ENCODE data around the gene MMP20. TPM values are rescaled to one million over a fixed set of nuclear protein-coding genes. Genes with fewer than 3 reads are reported as not detected.

MMP20 gene
- total RNA-seq, 1 experiment from 2014 or later = 0.30 TPM

- CTCF ChIA-PET = interaction anchor here (1.2 to 2.1 kb wide), 5 partner anchors 9 to 310 kb away, joined by 3 to 22 read pairs (median 3); no protein-coding TSS in a partner anchor
- Histone ChIP-seq H3K9ac (ENCODE audit: low read length) (peak overlapping the region; percentile 59), H3K79me2 (ENCODE audit: insufficient read depth, low read length) (no peaks in the 10 kb centered on the region), H3K9me3 (ENCODE audit: control insufficient read depth in 1 of 2, insufficient read depth in 1 of 2, low read depth in 1 of 2, low read length in 2 of 2) (no peaks in the 10 kb centered on the region), H2AFZ (ENCODE audit: low read depth, low read length, poor library complexity, severe bottlenecking) (peak overlapping the region; percentile 12), H3K4me2 (ENCODE audit: low read length) (peak overlapping the region; percentile 68), H3K9me2 (ENCODE audit: insufficient read depth) (no peaks in the 10 kb centered on the region), H3K27ac (ENCODE audit: low read depth, low read length) (peak overlapping the region; percentile 85), H3K4me1 (ENCODE audit: control insufficient read depth in 1 of 2, insufficient read depth in 2 of 2, low read length in 2 of 2) (peaks cover 72 to 98% of the 10 kb centered on the region in 2 experiments), H4K20me1 (ENCODE audit: insufficient read depth) (no peaks in the 10 kb centered on the region), H3K36me3 (ENCODE audit: control insufficient read depth in 1 of 2, insufficient read depth in 2 of 2, low read length in 2 of 2) (no peaks in the 10 kb centered on the region), H3K27me3 (ENCODE audit: insufficient read depth, low read length) (no peaks in the 10 kb centered on the region), H3K4me3 (replicated peaks in 1 of 2; ENCODE audit: low read depth in 1 of 2, low read length in 2 of 2) (peak overlapping the region in 1 of 2 experiments; percentile 27; a peak in 3 of 4 replicates)
- DNase-seq (ENCODE audit: low read depth, low spot score) (no peak), ATAC-seq (peak; percentile 12; the same call in 1 of the 2 replicates)
- POLR2A ChIA-PET = interaction anchor here (1.0 kb wide), 1 partner anchor 9 kb away, joined by 5 read pairs; no protein-coding TSS in a partner anchor
- RAD21 ChIA-PET (ENCODE audit: low non-redundant PET in 1 of 2, low total read pairs in 2 of 2, uncharacterized antibody in 2 of 2, unreplicated experiment in 2 of 2) = interaction anchor here (0.6 to 1.4 kb wide), 4 partner anchors 9 to 85 kb away, joined by 3 to 7 read pairs (median 4); no protein-coding TSS in a partner anchor
- BruUV-seq (replicated peaks) = TSS peak; percentile 59
- intact Hi-C loops (cut with micrococcal nuclease) = no loop called here
- no peak for TF ChIP-seq ZFX (IDR thresholded peaks at IDR 0.05)
- TF ChIP-seq FOSL1 (IDR thresholded peaks at IDR 0.05; ENCODE audit: low read depth) = peak; percentile 21; the same call in 1 of the 2 replicates
Observed at GRCh38 chr11:102603576-102603975, 21.6 kb downstream of the MMP20 start.

GRCh38 chr11:102603091-102603490, 22.0 kb downstream of the MMP20 start:
- ATAC-seq (peak; percentile 68), DNase-seq (ENCODE audit: low read depth, low spot score) (peak; percentile 92)
- ChIA-PET RAD21 (ENCODE audit: low non-redundant PET in 1 of 2, low total read pairs in 2 of 2, uncharacterized antibody in 2 of 2, unreplicated experiment in 2 of 2) (interaction anchor here (0.6 to 1.4 kb wide), 4 partner anchors 10 to 84 kb away, joined by 3 to 7 read pairs (median 4); no protein-coding TSS in a partner anchor), POLR2A (interaction anchor here (1.0 kb wide), 1 partner anchor 9 kb away, joined by 5 read pairs; no protein-coding TSS in a partner anchor), CTCF (interaction anchor here (1.2 to 2.1 kb wide), 4 partner anchors 10 to 309 kb away, joined by 3 to 22 read pairs (median 4); no protein-coding TSS in a partner anchor)
- H3K79me2 ChIP-seq (ENCODE audit: insufficient read depth, low read length) = no peaks in the 10 kb centered on the region
- H2AFZ ChIP-seq (ENCODE audit: low read depth, low read length, poor library complexity, severe bottlenecking) = peak overlapping the region; percentile 12
- H3K4me2 ChIP-seq (ENCODE audit: low read length) = peak overlapping the region; percentile 68
- H3K27me3 ChIP-seq (ENCODE audit: insufficient read depth, low read length) = no peaks in the 10 kb centered on the region
- no peaks in the 10 kb centered on the region for H3K9me2 ChIP-seq (ENCODE audit: insufficient read depth)
- intact Hi-C loops (cut with micrococcal nuclease) = no loop called here
- no TSS peak for BruUV-seq (replicated peaks)
- H3K4me1 ChIP-seq (ENCODE audit: control insufficient read depth in 1 of 2, insufficient read depth in 2 of 2, low read length in 2 of 2) = peaks cover 72 to 98% of the 10 kb centered on the region in 2 experiments
- TF ChIP-seq YY1 (IDR thresholded peaks at IDR 0.05; ENCODE audit: extremely low read depth, insufficient replicate concordance, low read depth, low read length) (peak; percentile 78), ATF3 (IDR thresholded peaks at IDR 0.05) (no peak), SP1 (IDR thresholded peaks at IDR 0.05; ENCODE audit: low read depth) (peak; percentile 84), CEBPB (IDR thresholded peaks at IDR 0.05; ENCODE audit: low read depth) (peak; percentile 92), RAD21 (IDR thresholded peaks at IDR 0.05; ENCODE audit: low read depth) (peak; percentile 9; the same call in 1 of the 2 replicates), SIN3A (IDR thresholded peaks at IDR 0.05; ENCODE audit: low read depth) (peak; percentile 88), ZFX (IDR thresholded peaks at IDR 0.05) (no peak), ZBTB33 (IDR thresholded peaks at IDR 0.05; ENCODE audit: extremely low read depth, insufficient replicate concordance, low read length) (peak; percentile 42), TCF7L2 (IDR thresholded peaks at IDR 0.05; ENCODE audit: borderline replicate concordance, extremely low read depth, insufficient read depth, insufficient read length) (no peak), EZH2 (IDR thresholded peaks at IDR 0.05) (no peak), POLR2AphosphoS5 (IDR thresholded peaks at IDR 0.05; ENCODE audit: low read depth, low read length) (peak; percentile 52; the same call in 1 of the 2 replicates), FOSL1 (IDR thresholded peaks at IDR 0.05; ENCODE audit: low read depth) (peak; percentile 72), EGR1 (IDR thresholded peaks at IDR 0.05; ENCODE audit: low read depth) (0 out of 2 replicates have a peak, but pooled peaks have one; percentile 41), ELF1 (IDR thresholded peaks at IDR 0.05; ENCODE audit: borderline replicate concordance, low read depth) (no peak), CBX3 (IDR thresholded peaks at IDR 0.05; ENCODE audit: low read depth) (peak; percentile 61; the same call in 1 of the 2 replicates), MAX (IDR thresholded peaks at IDR 0.05) (peak; percentile 88), SRF (IDR thresholded peaks at IDR 0.05; ENCODE audit: low read depth) (peak; percentile 66; the same call in 1 of the 2 replicates), JUND (IDR thresholded peaks at IDR 0.05) (peak; percentile 81), EZH2phosphoT487 (IDR thresholded peaks at IDR 0.05; ENCODE audit: borderline replicate concordance) (no peak)
- no peaks in the 10 kb centered on the region for H4K20me1 ChIP-seq (ENCODE audit: insufficient read depth)
- H3K4me3 ChIP-seq (replicated peaks in 1 of 2; ENCODE audit: low read depth in 1 of 2, low read length in 2 of 2) = peak overlapping the region in 1 of 2 experiments; percentile 27; a peak in 2 of 4 replicates
- peak overlapping the region; percentile 59 for H3K9ac ChIP-seq (ENCODE audit: low read length)
- H3K36me3 ChIP-seq (ENCODE audit: control insufficient read depth in 1 of 2, insufficient read depth in 2 of 2, low read length in 2 of 2) = no peaks in the 10 kb centered on the region
- peak overlapping the region; percentile 85 for H3K27ac ChIP-seq (ENCODE audit: low read depth, low read length)
- no peaks in the 10 kb centered on the region for H3K9me3 ChIP-seq (ENCODE audit: control insufficient read depth in 1 of 2, insufficient read depth in 1 of 2, low read depth in 1 of 2, low read length in 2 of 2)
